ENCODE data around the gene RALGAPA2.

RALGAPA2 gene

GRCh38 chr20:20628314-20628713 is 84.1 kb downstream of the RALGAPA2 start:
- no peak for DNase-seq

GRCh38 chr20:20627471-20627870 is 85.0 kb downstream of the RALGAPA2 start:
- no peak for DNase-seq

- DNase-seq: no peak
Observed at GRCh38 chr20:20624914-20625313, 87.5 kb downstream of the RALGAPA2 start.

GRCh38 chr20:20621195-20621594 is 91.2 kb downstream of the RALGAPA2 start:
- DNase-seq: no peak

GRCh38 chr20:20614391-20614790 is 98.1 kb downstream of the RALGAPA2 start:
- DNase-seq: no peak

GRCh38 chr20:20612251-20612650 is 100.2 kb downstream of the RALGAPA2 start:
- DNase-seq: no peak

- no peak for DNase-seq
Observed at GRCh38 chr20:20611167-20611566, 101.3 kb downstream of the RALGAPA2 start.

GRCh38 chr20:20609522-20609921 is 102.9 kb downstream of the RALGAPA2 start:
- DNase-seq: no peak

GRCh38 chr20:20608641-20609040 is 103.8 kb downstream of the RALGAPA2 start:
- DNase-seq: peak in 1 of 2 experiments; percentile 0

- DNase-seq: peak; percentile 7 to 50
Observed at GRCh38 chr20:20608041-20608440, 104.4 kb downstream of the RALGAPA2 start.

- DNase-seq: no peak
Observed at GRCh38 chr20:20606881-20607280, 105.6 kb downstream of the RALGAPA2 start.

GRCh38 chr20:20606050-20606449 is 106.4 kb downstream of the RALGAPA2 start:
- peak; percentile 41 to 48 for DNase-seq

- DNase-seq: no peak
Observed at GRCh38 chr20:20604907-20605306, 107.5 kb downstream of the RALGAPA2 start.

GRCh38 chr20:20604357-20604756 is 108.1 kb downstream of the RALGAPA2 start:
- DNase-seq: no peak

- no peak for DNase-seq
Observed at GRCh38 chr20:20603339-20603990, 109.0 kb downstream of the RALGAPA2 start.

GRCh38 chr20:20597966-20598365 is 114.5 kb downstream of the RALGAPA2 start:
- DNase-seq: no peak

GRCh38 chr20:20594171-20594530 is 118.3 kb downstream of the RALGAPA2 start:
- peak; percentile 36 to 69 for DNase-seq

GRCh38 chr20:20593447-20594170 is 118.8 kb downstream of the RALGAPA2 start:
- DNase-seq: peak; percentile 42 to 58

GRCh38 chr20:20585146-20585545 is 127.3 kb downstream of the RALGAPA2 start:
- no peak for DNase-seq

- no peak for DNase-seq
Observed at GRCh38 chr20:20582734-20583133, 129.7 kb downstream of the RALGAPA2 start.

- no peak for DNase-seq
Observed at GRCh38 chr20:20580139-20580538, 132.3 kb downstream of the RALGAPA2 start.

GRCh38 chr20:20578838-20579237 is 133.6 kb downstream of the RALGAPA2 start:
- DNase-seq: no peak

- no peak for DNase-seq
Observed at GRCh38 chr20:20573797-20574196, 138.6 kb downstream of the RALGAPA2 start.

- DNase-seq: no peak
Observed at GRCh38 chr20:20571068-20571780, 141.2 kb downstream of the RALGAPA2 start.

Measured in Kasumi-1 (cell line).